Measurements from ENCODE around the gene GMPPA.

GRCh38 chr2:219552382-219553167 is 53.9 kb downstream of the GMPPA start:
- TF ChIP-seq CTCF (IDR thresholded peaks at IDR 0.05 in 8 of 11, conservative IDR thresholded peaks at IDR 0.05 in 3 of 11) (peak in 1 of 11 experiments; percentile 13), POLR2A (IDR thresholded peaks at IDR 0.05) (no peak), POLR2AphosphoS5 (IDR thresholded peaks at IDR 0.05) (peak in 2 of 3 donors; percentile 56 to 71)

Measured in spleen (tissue), 7 donors.